Tongue (tissue), 2 donors: ENCODE measurements around the gene APBA2. TPM values are rescaled to one million over a fixed set of nuclear protein-coding genes. Genes with fewer than 3 reads are reported as not detected.

Experiments used
- DNase-seq: peaks from one replicate; pipeline ENCODE4 v3.0.0-alpha.2; 2015
- total RNA-seq: library from RNA; depleted of rRNA; stranded (reverse); fragments of >200 nt; gene quantifications from one replicate; pipeline ENCODE4 v1.2.3, GENCODE V29; 2014

The APBA2 gene
- total RNA-seq, 1 donor from 2014 or later = 8.1 TPM

GRCh38 chr15:28957606-28958498 is 72.1 kb downstream of the APBA2 start:
- DNase-seq = no peak

- DNase-seq = no peak
Measured at GRCh38 chr15:28959326-28959725, 73.6 kb downstream of the APBA2 start.

- no peak for DNase-seq
Measured at GRCh38 chr15:28960979-28961378, 75.2 kb downstream of the APBA2 start.

- no peak for DNase-seq
Measured at GRCh38 chr15:28961391-28961790, 75.6 kb downstream of the APBA2 start.

- no peak for DNase-seq
Measured at GRCh38 chr15:28962851-28963710, 77.3 kb downstream of the APBA2 start.

- DNase-seq = no peak
Measured at GRCh38 chr15:28963711-28964081, 77.9 kb downstream of the APBA2 start.

GRCh38 chr15:28964098-28964497 is 78.3 kb downstream of the APBA2 start:
- no peak for DNase-seq

- DNase-seq = no peak
Measured at GRCh38 chr15:28967066-28967465, 81.3 kb downstream of the APBA2 start.

GRCh38 chr15:28967990-28968389 is 82.2 kb downstream of the APBA2 start:
- no peak for DNase-seq

- peak; percentile 42 for DNase-seq
Measured at GRCh38 chr15:28969511-28970085, 83.8 kb downstream of the APBA2 start.

GRCh38 chr15:28974142-28974541 is 88.4 kb downstream of the APBA2 start:
- no peak for DNase-seq

- peak; percentile 67 for DNase-seq
Measured at GRCh38 chr15:28975766-28976179, 90.0 kb downstream of the APBA2 start.

- DNase-seq = peak; percentile 74
Measured at GRCh38 chr15:28977377-28978010, 91.7 kb downstream of the APBA2 start.

GRCh38 chr15:28978011-28978378 is 92.2 kb downstream of the APBA2 start:
- no peak for DNase-seq

- DNase-seq = no peak
Measured at GRCh38 chr15:28978661-28979060, 92.9 kb downstream of the APBA2 start.

GRCh38 chr15:28979208-28979841 is 93.6 kb downstream of the APBA2 start:
- no peak for DNase-seq

- no peak for DNase-seq
Measured at GRCh38 chr15:28980709-28981350, 95.1 kb downstream of the APBA2 start.

- DNase-seq = no peak
Measured at GRCh38 chr15:28981351-28981720, 95.6 kb downstream of the APBA2 start.

- DNase-seq = no peak
Measured at GRCh38 chr15:28981921-28982320, 96.1 kb downstream of the APBA2 start.

GRCh38 chr15:28982886-28983285 is 97.1 kb downstream of the APBA2 start:
- no peak for DNase-seq
